Calu3 (cell line): ENCODE measurements around the gene ZBTB21. TPM values are rescaled to one million over a fixed set of nuclear protein-coding genes. Genes with fewer than 3 reads are reported as not detected.

Source experiments
- BruUV-seq: library from RNA; stranded (reverse); fragments of 400-500 nt; replicated peaks from 2 replicates; lab custom pipeline; 2021; lab: Mats Ljungman, UMichigan
- CTCF ChIA-PET: fragments of 300-600 bp; sonication (Branson Sonifier 250); formaldehyde crosslinking; loops from one replicate; lab custom pipeline; 2022; ENCODE audit warnings: antibody characterized with exemption; lab: Charles Lee
- DNase-seq: peaks from one replicate; pipeline ENCODE4 v3.0.0; 2022
- H3K27ac Mint-ChIP-seq: one replicate; pipeline ENCODE4 v1.8.0; 2022; ENCODE audit warnings: mixed read lengths; ENCODE audit not compliant: unreplicated experiment
- H3K27me3 Mint-ChIP-seq: one replicate; pipeline ENCODE4 v1.8.0; 2022; ENCODE audit warnings: mixed read lengths; ENCODE audit not compliant: unreplicated experiment
- H3K36me3 Mint-ChIP-seq: one replicate; pipeline ENCODE4 v1.8.0; 2022; ENCODE audit warnings: mild to moderate bottlenecking, moderate library complexity, mixed read lengths; ENCODE audit not compliant: insufficient read depth, unreplicated experiment
- H3K4me1 Mint-ChIP-seq: one replicate; pipeline ENCODE4 v1.8.0; 2022; ENCODE audit warnings: mild to moderate bottlenecking, low read depth, mixed read lengths; ENCODE audit not compliant: unreplicated experiment
- H3K4me3 Mint-ChIP-seq: one replicate; pipeline ENCODE4 v1.8.0; 2022; ENCODE audit warnings: mild to moderate bottlenecking, low read depth, moderate library complexity, mixed read lengths; ENCODE audit not compliant: unreplicated experiment
- H3K9me3 Mint-ChIP-seq: one replicate; pipeline ENCODE4 v1.8.0; 2022; ENCODE audit warnings: low read depth, mixed read lengths; ENCODE audit not compliant: unreplicated experiment
- intact Hi-C: fragments of 100-400 bp; cut with micrococcal nuclease; formaldehyde crosslinking; loops from one replicate; pipeline ENCODE4 v1.10.0; 2022; ENCODE audit not compliant: unreplicated experiment
- total RNA-seq: library from RNA; stranded (reverse); gene quantifications from 2 replicates; pipeline ENCODE4 v1.2.3, GENCODE V29; 2022
- TF ChIP-seq, protein P1 (sequence below): fragments of 200-600 bp; IDR thresholded peaks from one replicate; pipeline ENCODE4 v1.8.0; 2022; ENCODE audit warnings: antibody characterized with exemption; ENCODE audit not compliant: unreplicated experiment

ZBTB21 gene
- total RNA-seq, 1 experiment from 2014 or later = 14.5 TPM

DNA sequence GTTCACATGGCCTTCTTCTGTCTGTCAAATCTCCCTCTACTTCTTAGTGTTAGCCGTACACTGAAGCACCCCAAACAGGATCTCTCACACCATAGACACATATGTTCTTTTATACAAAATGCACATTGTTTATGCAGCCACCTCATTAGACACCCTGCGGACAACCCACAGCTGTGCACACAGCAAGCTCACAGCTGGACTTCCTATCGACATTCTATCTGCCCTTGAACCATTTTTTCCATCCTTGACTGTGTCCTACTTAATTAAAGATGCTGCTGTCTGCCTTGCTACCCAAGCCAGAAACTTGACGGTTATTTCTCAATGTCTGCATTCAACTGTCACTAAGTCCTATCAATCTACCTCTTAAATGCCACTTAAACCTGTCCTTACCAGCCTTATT, 3.2 kb upstream of the ZBTB21 start:
- Mint-ChIP-seq H3K9me3 (no peaks in the 10 kb centered on the region), H3K27me3 (peaks cover 22% of the 10 kb centered on the region), H3K4me3 (no peak overlapping the region), H3K4me1 (no peaks in the 10 kb centered on the region), H3K36me3 (peaks cover 32% of the 10 kb centered on the region), H3K27ac (no peak overlapping the region)
- CTCF ChIA-PET = no interaction called here
- intact Hi-C loops = loop anchor here (5.0 kb wide), 1 partner anchor 104 kb away; no protein-coding TSS in a partner anchor
- no TSS peak for BruUV-seq
- DNase-seq = no peak
- TF ChIP-seq, protein P1, sequence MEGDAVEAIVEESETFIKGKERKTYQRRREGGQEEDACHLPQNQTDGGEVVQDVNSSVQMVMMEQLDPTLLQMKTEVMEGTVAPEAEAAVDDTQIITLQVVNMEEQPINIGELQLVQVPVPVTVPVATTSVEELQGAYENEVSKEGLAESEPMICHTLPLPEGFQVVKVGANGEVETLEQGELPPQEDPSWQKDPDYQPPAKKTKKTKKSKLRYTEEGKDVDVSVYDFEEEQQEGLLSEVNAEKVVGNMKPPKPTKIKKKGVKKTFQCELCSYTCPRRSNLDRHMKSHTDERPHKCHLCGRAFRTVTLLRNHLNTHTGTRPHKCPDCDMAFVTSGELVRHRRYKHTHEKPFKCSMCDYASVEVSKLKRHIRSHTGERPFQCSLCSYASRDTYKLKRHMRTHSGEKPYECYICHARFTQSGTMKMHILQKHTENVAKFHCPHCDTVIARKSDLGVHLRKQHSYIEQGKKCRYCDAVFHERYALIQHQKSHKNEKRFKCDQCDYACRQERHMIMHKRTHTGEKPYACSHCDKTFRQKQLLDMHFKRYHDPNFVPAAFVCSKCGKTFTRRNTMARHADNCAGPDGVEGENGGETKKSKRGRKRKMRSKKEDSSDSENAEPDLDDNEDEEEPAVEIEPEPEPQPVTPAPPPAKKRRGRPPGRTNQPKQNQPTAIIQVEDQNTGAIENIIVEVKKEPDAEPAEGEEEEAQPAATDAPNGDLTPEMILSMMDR = no peak

DNA sequence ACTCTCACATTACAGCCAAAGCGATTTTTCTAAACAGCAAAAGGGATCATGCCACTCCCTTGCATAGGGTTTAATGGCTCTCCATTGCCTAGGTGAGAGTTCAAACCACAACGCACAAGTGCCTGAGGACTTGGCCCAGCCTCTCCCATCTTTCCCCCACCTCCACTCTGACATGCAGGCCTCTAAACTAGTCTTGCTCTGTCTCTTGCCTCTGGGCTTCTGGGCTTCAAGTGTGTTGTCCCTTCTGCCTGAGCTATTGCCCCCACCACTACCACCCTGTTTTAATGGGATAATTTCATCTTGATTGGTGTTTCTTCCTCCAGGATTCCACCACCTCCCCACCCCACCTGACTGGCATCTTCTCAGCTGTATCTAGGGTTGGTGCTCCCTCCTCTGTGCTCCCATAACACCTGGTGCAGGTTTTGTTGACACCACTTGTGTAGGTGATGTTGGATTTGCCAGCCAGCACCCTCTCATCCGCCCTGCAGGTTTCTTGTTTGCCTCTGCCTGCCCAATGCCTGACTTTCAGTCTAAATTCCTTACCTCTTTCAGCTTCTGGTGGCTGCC, 2.7 kb upstream of the ZBTB21 start:
- H3K36me3 Mint-ChIP-seq = peaks cover 32% of the 10 kb centered on the region
- no peaks in the 10 kb centered on the region for H3K4me1 Mint-ChIP-seq
- no peaks in the 10 kb centered on the region for H3K9me3 Mint-ChIP-seq
- CTCF ChIA-PET = no interaction called here
- TF ChIP-seq, protein P1 = no peak
- intact Hi-C loops = loop anchor here (5.0 kb wide), 1 partner anchor 104 kb away; no protein-coding TSS in a partner anchor
- H3K27me3 Mint-ChIP-seq = peaks cover 22% of the 10 kb centered on the region
- no peak for DNase-seq
- no TSS peak for BruUV-seq
- no peak overlapping the region for H3K27ac Mint-ChIP-seq
- H3K4me3 Mint-ChIP-seq = no peak overlapping the region

DNA sequence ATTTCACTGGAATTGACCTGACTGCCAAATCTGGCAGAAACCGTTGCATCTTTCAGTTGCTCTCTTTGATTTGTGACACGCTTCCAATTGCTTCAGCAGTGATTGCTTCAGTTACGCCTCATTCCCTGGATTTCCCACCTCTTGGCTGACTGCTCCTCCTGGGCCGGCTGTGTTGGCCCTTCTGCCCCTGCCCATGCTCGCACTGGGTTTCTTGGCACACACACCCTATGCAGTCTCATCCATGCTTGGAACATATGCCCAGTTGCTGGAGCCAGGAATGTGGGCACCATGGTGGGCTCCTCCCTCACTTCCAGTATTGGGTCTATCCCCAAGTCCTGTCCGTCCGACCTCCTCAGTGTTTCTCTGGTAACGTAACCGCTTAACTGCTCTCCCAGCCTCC, 2.2 kb upstream of the ZBTB21 start:
- intact Hi-C loops = loop anchor here (5.0 kb wide), 1 partner anchor 105 kb away; no protein-coding TSS in a partner anchor
- BruUV-seq = no TSS peak
- TF ChIP-seq, protein P1 = no peak
- H3K27ac Mint-ChIP-seq = no peak overlapping the region
- H3K4me1 Mint-ChIP-seq = peaks cover 4% of the 10 kb centered on the region
- H3K36me3 Mint-ChIP-seq = peaks cover 35% of the 10 kb centered on the region
- no peak overlapping the region for H3K4me3 Mint-ChIP-seq
- no peak for DNase-seq
- H3K9me3 Mint-ChIP-seq = no peaks in the 10 kb centered on the region
- CTCF ChIA-PET = no interaction called here
- H3K27me3 Mint-ChIP-seq = peaks cover 22% of the 10 kb centered on the region

DNA sequence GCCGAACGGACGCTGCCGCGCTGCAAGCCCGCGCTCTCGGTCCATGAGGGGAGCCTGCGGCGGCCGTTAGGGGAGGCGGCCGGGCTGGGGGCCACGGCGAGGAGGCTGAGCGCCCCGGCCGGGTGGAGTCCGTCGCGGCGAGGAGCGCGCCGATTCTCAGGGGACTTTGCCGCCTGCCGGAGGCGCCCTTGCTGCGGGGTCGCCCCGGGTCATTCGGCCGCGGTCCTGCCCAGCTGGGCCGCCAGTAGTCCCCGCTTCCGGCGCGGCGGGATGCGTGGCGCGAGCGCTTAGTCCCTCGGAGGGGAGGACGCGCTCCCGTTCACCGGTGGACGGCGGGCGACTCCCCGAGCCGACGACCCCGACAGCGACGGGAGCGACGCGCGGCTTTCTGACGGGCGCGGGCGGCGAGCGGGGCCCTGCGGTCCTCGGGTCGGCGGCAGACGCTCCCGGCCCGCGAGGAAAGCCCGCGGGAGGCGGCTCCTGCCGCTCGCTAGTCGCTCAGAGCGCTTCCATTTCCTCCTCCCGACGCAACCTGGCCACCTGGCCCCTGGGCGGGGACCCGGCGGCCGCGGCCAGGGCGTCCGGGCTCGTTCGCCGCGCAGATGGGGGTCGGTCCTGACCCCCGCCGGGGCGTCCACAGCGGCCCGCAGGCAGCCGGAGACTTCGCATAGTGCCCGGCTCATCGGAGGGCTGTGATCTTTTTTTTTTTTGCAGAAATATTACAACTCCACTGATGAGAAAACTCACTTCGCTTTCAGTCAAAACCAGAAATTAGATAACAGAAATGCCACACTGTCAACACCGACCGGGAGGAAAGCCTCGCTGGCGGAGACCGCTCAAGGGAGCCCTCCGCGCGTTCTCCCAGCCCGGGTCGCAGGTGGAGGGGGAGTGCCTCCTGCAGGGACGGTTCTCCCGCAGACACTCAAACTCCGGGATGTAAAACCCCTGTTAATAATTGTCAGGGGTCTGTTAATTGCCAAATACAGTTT, 641 bp upstream of the ZBTB21 start:
- H3K4me1 Mint-ChIP-seq = peaks cover 8% of the 10 kb centered on the region
- H3K4me3 Mint-ChIP-seq = peak overlapping the region; percentile 94
- intact Hi-C loops = loop anchor here (5.0 kb wide), 1 partner anchor 106 kb away; no protein-coding TSS in a partner anchor
- peaks cover 22% of the 10 kb centered on the region for H3K27me3 Mint-ChIP-seq
- no peaks in the 10 kb centered on the region for H3K9me3 Mint-ChIP-seq
- TF ChIP-seq, protein P1 = no peak
- CTCF ChIA-PET = interaction anchor here (1.0 kb wide), 1 partner anchor 18 kb away, joined by 3 read pairs; no protein-coding TSS in a partner anchor
- peak; percentile 19 for DNase-seq
- BruUV-seq = no TSS peak
- peak overlapping the region; percentile 98 for H3K27ac Mint-ChIP-seq
- peaks cover 37% of the 10 kb centered on the region for H3K36me3 Mint-ChIP-seq
